ENCODE data around the gene DHX32.
"Not testable (repeated sequence)": the region's sequence is repeated elsewhere in the genome, so short reads cannot be mapped to it uniquely, and the experiment has no call there.

The DHX32 gene

DNA sequence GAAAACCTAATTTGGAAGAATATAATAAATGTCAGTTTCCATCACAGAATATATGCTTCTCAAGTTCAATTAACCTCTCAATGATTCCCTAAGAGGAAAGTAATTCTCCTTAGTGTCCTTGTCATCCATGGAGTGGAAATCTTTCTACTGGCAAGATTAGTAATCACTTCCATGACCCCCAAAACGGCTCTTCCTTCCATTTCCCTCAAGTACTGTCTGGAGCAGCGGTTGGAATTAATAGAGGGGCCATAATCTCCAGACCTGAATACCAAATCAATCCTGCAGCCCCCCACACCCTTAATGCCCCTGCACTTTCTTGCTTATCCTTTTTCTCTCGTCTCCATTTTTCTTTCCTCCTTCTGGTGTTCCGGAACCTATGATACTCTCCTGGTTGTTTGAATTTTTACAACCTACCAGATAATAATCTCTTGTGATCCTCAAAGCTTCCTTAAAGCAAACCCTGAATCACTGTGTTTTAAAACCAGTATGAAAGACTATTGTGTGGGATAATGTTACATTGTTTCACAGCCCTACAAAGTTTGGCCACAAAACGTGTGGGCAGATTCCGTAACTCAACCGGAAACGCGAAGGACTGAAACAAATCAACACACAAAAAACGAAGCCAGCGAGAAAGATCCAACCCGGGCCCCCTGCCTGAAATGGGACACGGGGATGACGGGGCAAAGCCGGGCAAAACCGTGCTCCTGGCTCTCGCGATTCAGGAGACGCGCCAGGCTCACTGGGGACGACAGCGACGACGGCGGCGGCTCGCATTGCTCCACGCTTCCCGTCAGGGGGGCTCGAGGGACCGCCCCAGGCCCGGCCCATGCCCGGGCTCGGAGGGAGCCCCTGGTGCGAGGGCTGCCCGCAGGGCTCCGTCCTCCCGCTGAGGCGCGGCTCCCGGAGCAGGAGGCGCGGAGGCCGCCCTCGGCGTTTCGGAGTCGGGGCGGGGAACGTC lies 14.3 kb upstream of the DHX32 start:
- DNase-seq, result peak in 1 of 2 experiments; percentile 27

DNA sequence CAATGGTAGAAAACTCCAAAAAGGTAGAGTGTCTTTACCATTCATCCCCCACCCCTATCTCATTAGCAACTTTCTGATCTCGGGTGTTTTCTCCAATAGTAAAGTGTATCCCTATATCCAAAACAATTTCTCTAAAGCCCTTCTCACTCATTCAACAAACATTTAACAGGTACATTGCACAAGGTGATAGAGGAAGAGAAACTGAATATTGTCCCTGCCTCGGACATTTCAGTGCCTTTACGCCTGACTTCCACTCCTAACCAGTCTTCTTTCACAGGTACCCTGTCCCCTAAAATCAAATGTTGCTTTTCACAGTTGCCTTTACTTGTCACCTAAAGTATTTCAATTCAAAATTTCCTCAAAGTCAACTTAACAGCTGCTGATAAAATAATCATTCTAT lies 13.1 kb upstream of the DHX32 start:
- DNase-seq, result not testable (repeated sequence)

- DNase-seq, result not testable (repeated sequence)
Observed at GRCh38 chr10:125892402-125892801, 11.3 kb upstream of the DHX32 start.

DNA sequence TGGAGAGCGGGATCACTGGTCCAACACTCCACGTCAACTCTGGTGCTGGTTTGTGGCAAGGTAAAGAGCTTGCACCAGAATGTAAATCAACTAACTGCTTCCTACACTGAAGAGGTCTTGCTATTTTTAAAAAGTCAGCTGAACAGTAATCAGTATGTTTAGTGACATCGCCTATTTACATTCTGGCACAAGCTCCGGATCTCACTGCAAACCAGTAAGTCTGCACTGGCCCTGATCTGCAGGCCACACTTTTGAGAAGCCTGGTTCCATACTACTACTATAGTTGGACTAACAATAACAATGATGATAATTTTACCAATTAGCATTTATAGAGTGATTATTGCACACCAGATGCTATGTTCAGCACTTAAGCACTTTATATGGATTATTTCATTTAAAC lies 8.3 kb upstream of the DHX32 start:
- not testable (repeated sequence) for DNase-seq

GRCh38 chr10:125886914-125887512 lies 5.9 kb upstream of the DHX32 start:
- no peak for DNase-seq

GRCh38 chr10:125883211-125883610 lies 2.1 kb upstream of the DHX32 start:
- no peak for DNase-seq

DNA sequence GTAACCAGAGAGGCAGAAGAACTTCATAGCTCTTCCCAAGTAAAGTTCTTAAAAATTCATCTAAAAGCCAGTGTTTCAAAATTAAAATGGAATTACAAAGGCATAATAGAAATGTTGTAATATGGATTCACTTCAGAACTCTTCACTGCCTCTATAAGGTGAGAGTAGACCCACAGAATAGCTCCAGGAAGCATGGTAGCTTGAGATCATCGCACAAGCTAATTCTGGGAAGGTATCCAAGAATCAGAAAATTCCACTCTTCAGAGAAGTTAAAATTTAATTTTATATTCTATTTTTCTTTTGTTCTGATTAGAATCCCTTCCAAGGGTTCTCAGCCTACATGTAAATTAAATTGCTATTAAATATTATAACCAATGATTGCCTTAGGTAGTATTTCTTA lies 1.5 kb upstream of the DHX32 start:
- no peak for DNase-seq

DNA sequence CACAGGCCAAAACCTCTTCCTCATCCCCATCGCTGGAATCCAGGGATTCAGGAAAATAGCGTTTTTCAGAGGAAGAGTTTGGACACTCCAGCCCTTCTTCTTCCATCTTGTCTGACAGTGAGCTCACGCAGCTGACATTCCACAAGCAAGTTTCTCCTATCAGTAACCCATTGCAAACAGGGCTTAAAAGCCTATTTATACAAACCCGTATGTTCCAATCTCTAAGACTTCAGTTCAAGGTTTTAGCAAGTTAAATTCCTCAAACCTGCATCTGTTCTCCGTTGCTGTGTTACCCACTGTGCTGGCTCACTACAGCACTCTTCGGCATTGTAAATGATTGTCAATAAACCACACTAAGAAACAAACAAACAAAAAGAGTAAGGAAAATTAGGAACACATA lies 373 bp downstream of the DHX32 start:
- no peak for DNase-seq

GRCh38 chr10:125878957-125879835 lies 1.9 kb downstream of the DHX32 start:
- DNase-seq, result no peak

DNA sequence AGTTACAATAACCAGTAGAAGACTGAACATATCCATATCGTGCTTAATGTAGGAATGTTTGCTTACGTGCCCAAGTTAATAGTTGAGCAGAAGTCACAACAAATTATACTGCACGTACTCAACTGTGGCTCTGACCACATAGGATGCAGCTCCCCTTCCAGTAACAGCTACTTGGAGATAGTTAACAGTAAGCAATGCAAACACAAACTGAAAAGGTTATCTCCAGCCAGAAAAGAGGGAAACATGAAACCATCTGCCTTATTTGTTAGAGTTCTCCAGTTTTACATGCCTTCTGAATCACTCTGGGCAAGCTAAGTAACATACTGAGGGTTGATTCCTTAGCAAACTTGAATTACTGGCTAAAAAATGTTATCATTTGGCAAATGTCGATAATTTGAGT lies 9.8 kb downstream of the DHX32 start:
- no peak for DNase-seq

DNA sequence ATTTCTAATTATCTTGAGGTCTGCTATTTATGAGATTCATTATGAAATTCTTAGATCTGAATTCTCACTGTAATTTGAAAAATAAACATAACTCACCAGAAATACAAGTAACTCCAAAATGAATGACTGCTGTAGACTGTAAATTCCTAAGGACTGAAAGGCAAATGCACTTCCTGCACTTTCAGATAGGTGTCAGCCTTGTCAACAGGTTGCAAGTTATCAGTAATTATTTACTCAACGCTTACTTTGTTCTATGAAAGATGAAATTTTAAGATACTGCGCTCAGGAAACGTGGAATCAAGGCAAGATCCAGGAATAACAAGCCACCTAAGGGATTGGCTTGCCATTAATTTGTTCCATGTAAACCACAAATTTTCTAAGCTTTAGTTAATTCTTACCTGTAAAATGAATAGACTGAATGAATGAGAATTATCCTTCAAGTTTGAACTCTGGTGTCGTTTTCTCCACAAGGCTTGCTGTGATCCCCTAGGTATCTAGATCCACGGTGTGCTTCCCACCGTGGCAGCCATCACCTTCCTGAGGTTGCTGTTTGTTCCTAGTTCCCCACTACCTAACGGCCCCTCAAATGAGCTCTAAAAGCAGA lies 12.6 kb downstream of the DHX32 start:
- DNase-seq, result peak in 1 of 2 experiments; percentile 36

- no peak for DNase-seq
Observed at GRCh38 chr10:125866421-125867029, 14.6 kb downstream of the DHX32 start.

GRCh38 chr10:125865120-125865519 lies 16.0 kb downstream of the DHX32 start:
- no peak for DNase-seq

- DNase-seq, result no peak
Observed at GRCh38 chr10:125859128-125859817, 21.8 kb downstream of the DHX32 start.

- no peak for DNase-seq
Observed at GRCh38 chr10:125857185-125857760, 23.8 kb downstream of the DHX32 start.

DNA sequence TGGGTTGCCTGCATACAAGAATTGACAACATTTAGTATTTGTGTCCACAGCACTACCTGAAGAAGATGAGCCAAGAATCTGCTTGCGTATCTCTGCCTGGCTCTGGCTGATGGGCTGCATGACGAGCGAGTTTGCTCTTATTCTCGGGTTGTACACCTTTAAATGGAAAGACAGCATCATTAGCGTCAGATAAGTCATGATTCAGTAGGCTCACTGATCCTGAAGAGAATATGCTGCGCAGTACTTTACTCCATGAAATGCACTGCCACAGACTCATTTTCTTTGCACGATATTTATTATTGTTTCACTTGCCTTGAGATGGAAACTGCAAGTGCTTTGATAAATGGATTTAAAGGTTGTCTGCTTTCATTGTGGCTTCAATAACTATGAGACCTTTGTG lies 28.6 kb downstream of the DHX32 start:
- DNase-seq, result no peak

DNA sequence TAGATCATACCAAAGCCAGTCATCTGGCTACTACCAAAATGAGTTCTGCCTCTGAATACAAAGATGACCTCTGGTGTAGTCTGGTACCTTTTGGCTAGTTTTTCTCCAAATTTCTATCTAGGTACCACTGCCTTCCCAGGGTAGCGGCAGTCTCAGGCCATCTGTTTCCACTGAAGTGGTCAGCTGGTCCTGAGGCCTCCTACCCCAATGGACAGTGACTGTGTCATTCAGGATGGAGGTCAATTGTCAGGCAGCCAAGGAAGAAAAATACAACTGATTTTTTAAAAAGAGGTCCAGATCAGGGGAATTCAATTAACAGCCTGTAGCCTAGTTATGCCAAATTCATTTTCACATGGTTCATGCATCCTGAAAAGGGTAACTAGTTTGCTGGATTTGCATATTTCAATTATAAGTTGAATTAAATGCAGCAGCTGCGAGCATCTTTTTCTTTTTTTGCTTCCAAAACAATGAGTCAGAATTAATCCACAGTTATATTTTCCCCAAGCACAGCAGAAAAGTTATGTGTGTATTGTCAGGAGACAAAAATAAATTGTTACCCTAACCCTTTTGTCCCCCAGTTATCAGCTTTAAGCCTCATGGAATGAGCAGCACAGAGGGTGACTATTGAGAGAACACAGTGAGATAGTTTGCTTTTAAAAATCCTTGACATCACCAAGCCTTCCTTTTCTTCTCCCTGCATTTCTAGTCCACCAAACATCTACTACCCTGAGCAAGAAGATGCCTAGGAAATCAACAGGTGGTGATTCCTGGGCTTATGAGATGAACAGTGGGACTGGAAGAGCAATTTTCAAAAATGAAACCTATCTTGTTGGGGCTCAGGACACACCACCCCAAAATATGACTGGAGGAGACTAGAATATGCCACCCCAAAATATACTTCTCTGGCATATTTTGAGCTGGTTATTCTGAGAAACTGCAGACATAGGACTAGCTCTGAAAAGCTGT lies 30.0 kb downstream of the DHX32 start:
- no peak for DNase-seq

DNA sequence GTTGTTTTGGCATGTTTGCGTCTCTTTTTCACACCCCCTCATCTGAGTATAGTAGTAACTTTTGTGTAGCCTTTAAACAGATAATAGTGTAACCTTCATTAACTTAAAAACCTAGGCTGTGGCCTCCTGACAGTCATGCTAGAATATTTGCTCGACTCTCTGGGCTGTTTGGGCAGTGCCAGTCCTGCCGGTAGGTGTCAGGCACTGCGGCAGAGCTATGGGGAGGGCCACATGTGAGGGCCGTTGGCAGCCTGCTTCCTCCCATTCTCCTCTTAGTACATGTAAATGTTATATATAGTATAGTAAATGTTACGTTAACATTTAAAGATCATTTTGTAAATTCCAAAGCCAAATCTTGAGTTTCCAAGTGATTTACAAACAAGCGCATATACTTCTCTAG lies 31.6 kb downstream of the DHX32 start:
- DNase-seq, result no peak

DNA sequence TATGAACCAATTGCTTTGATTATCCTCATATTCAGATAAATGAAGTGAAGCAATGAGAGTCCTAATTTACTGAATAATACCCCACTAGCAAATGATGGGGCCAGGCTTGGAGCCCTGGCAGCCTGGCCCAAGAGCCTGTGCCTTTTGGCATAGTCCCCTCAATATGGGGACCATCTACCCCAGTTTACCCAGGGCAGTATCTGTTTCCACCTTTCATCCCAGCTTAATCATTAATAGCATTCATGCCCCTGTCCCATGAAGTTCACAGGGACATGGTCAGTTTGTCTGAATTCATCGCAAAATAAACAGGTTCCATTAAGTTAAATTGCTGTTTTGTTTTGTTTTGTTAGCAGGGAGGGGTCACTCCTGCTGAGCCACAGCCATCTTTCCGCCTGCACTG lies 32.2 kb downstream of the DHX32 start:
- DNase-seq, result no peak

DNA sequence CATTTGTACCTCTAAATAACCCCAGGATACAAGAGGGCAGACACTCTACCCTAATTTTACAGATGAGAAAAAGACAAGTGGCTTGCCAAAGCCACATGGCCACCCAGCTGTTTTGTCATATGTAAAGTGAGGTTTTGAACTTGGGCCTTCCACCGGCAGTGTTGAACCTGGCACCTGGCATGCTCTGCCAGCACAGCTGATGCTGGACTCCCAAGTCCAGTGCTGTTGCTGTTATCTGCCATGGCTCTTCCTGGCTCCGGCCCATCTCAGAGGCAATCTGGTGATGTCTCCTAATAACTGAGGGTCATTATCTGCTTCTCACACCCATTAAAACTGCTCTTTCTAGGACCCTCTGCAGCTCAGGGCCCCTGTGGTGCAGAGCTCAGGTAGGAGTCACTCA lies 32.7 kb downstream of the DHX32 start:
- DNase-seq, result no peak

All from NCI-H526 (cell line).